ENCODE measurements around the gene TMEM201.
"Not testable (repeated sequence)": the region's sequence is repeated elsewhere in the genome, so short reads cannot be mapped to it uniquely, and the experiment has no call there.

TMEM201 gene

GRCh38 chr1:9621032-9621431 lies 32.3 kb downstream of the TMEM201 start:
- DNase-seq, result peak; percentile 10

- DNase-seq, result no peak
Observed at GRCh38 chr1:9624081-9624480, 35.4 kb downstream of the TMEM201 start.

- DNase-seq, result not testable (repeated sequence)
Observed at GRCh38 chr1:9625030-9625429, 36.3 kb downstream of the TMEM201 start.

GRCh38 chr1:9626201-9626608 lies 37.5 kb downstream of the TMEM201 start:
- DNase-seq, result no peak

- DNase-seq, result no peak
Observed at GRCh38 chr1:9628541-9629444, 40.1 kb downstream of the TMEM201 start.

GRCh38 chr1:9629445-9630201 lies 40.9 kb downstream of the TMEM201 start:
- DNase-seq, result no peak

- no peak for DNase-seq
Observed at GRCh38 chr1:9630331-9631111, 41.8 kb downstream of the TMEM201 start.

- DNase-seq, result no peak
Observed at GRCh38 chr1:9631613-9632012, 42.9 kb downstream of the TMEM201 start.

- DNase-seq, result no peak
Observed at GRCh38 chr1:9633493-9633892, 44.8 kb downstream of the TMEM201 start.

GRCh38 chr1:9634582-9634981 lies 45.9 kb downstream of the TMEM201 start:
- no peak for DNase-seq

GRCh38 chr1:9639227-9639626 lies 50.5 kb downstream of the TMEM201 start:
- no peak for DNase-seq

GRCh38 chr1:9643351-9644256 lies 54.9 kb downstream of the TMEM201 start:
- DNase-seq, result no peak

GRCh38 chr1:9646037-9646436 lies 57.3 kb downstream of the TMEM201 start:
- DNase-seq, result no peak

- no peak for DNase-seq
Observed at GRCh38 chr1:9648171-9648570, 59.5 kb downstream of the TMEM201 start.

- DNase-seq, result no peak
Observed at GRCh38 chr1:9649769-9650168, 61.1 kb downstream of the TMEM201 start.

- DNase-seq, result no peak
Observed at GRCh38 chr1:9651220-9651564, 62.5 kb downstream of the TMEM201 start.

GRCh38 chr1:9651565-9652378 lies 63.1 kb downstream of the TMEM201 start, which contains the start of gene PIK3CD:
PIK3CD (plus strand) TSS chr1:9651731; CDS start chr1:9710456, 58,725 bp downstream.
- DNase-seq, result peak; percentile 42

GRCh38 chr1:9652379-9653209 lies 63.9 kb downstream of the TMEM201 start:
- no peak for DNase-seq

- no peak for DNase-seq
Observed at GRCh38 chr1:9653210-9653490, 64.4 kb downstream of the TMEM201 start.

GRCh38 chr1:9653491-9654050 lies 64.9 kb downstream of the TMEM201 start:
- DNase-seq, result no peak

All from fibroblast of skin of back (primary cell).